ENCODE results near the gene TET2.

The TET2 gene

DNA sequence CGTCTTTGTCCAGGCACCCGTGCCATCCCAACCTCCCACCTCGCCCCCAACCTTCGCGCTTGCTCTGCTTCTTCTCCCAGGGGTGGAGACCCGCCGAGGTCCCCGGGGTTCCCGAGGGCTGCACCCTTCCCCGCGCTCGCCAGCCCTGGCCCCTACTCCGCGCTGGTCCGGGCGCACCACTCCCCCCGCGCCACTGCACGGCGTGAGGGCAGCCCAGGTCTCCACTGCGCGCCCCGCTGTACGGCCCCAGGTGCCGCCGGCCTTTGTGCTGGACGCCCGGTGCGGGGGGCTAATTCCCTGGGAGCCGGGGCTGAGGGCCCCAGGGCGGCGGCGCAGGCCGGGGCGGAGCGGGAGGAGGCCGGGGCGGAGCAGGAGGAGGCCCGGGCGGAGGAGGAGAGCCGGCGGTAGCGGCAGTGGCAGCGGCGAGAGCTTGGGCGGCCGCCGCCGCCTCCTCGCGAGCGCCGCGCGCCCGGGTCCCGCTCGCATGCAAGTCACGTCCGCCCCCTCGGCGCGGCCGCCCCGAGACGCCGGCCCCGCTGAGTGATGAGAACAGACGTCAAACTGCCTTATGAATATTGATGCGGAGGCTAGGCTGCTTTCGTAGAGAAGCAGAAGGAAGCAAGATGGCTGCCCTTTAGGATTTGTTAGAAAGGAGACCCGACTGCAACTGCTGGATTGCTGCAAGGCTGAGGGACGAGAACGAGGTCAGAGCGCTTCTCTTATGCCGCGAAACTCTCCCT lies at the start of gene TET2:
Gene TET2 (plus strand): TSS at position 601 of the 740 bp plus-strand sequence. CDS start 87,067 bp downstream, outside the sequence.
- peaks cover 5% of the 10 kb centered on the region for H3K27me3 Mint-ChIP-seq (ENCODE audit: low read depth)

DNA sequence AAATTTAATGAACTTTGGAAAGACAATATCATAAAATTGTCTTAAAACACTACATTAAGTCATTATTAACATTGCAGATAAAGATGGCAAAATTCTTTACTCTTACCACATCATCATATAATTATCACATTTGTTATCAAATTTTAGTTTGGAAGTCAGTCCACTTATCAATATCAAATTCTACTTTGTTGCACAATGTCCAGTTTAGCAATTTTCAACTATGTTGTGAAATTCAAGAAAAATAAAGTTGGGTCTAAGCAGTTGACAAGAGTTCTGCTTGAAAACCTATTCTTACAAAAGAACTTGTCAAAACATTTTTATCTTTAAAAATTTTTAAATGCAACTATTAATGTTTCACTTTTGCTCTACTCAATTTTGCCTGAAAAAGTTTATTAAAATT lies 44.7 kb upstream of the TET2 start:
- H3K36me3 Mint-ChIP-seq (ENCODE audit: low read depth) = no peaks in the 10 kb centered on the region
- peaks cover 19% of the 10 kb centered on the region for H3K9me3 Mint-ChIP-seq
- no peaks in the 10 kb centered on the region for H3K27me3 Mint-ChIP-seq (ENCODE audit: low read depth)
- DNase-seq (ENCODE audit: low spot score) = no peak
- no peak overlapping the region for H3K4me3 Mint-ChIP-seq
- H3K4me1 Mint-ChIP-seq (ENCODE audit: low read depth) = no peaks in the 10 kb centered on the region
- H3K27ac Mint-ChIP-seq = no peak overlapping the region

More for the DNA sequence above, at the start of gene TET2:
- Mint-ChIP-seq H3K9me3 (no peaks in the 10 kb centered on the region), H3K4me1 (ENCODE audit: low read depth) (peaks cover 28% of the 10 kb centered on the region), H3K4me3 (peak within 1 kb of the TSS; percentile 99), H3K27ac (peak within 1 kb of the TSS; percentile 99), H3K36me3 (ENCODE audit: low read depth) (no peaks in the 10 kb centered on the region)
- peak; percentile 83 for DNase-seq (ENCODE audit: low spot score)

DNA sequence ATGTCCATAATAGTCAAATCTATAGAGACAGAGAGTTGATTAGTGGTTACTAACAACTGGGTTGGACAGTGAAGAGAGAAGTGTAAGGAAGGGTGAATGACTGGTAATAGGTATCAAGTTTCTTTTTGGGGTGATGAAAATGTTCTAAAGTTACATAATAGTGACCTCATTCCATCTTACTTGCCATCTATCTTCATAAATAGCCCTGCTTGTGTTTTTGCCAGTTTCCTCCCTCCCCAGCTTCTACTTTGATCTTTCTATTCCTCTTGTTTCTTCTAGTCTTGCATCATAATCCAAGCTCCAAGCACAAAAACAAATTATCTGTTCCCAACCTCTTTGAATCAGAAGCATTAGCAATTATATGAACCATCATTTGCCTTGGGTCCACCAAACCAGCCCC lies 40.2 kb upstream of the TET2 start:
- no peaks in the 10 kb centered on the region for H3K36me3 Mint-ChIP-seq (ENCODE audit: low read depth)
- no peak overlapping the region for H3K4me3 Mint-ChIP-seq
- DNase-seq (ENCODE audit: low spot score) = no peak
- no peaks in the 10 kb centered on the region for H3K9me3 Mint-ChIP-seq
- no peaks in the 10 kb centered on the region for H3K27me3 Mint-ChIP-seq (ENCODE audit: low read depth)
- no peaks in the 10 kb centered on the region for H3K4me1 Mint-ChIP-seq (ENCODE audit: low read depth)
- no peak overlapping the region for H3K27ac Mint-ChIP-seq

GRCh38 chr4:105107095-105107856 lies 39.4 kb upstream of the TET2 start:
- H3K36me3 Mint-ChIP-seq (ENCODE audit: low read depth) = no peaks in the 10 kb centered on the region
- H3K27ac Mint-ChIP-seq = no peak overlapping the region
- DNase-seq (ENCODE audit: low spot score) = no peak
- no peaks in the 10 kb centered on the region for H3K9me3 Mint-ChIP-seq
- H3K4me3 Mint-ChIP-seq = no peak overlapping the region
- no peaks in the 10 kb centered on the region for H3K4me1 Mint-ChIP-seq (ENCODE audit: low read depth)
- H3K27me3 Mint-ChIP-seq (ENCODE audit: low read depth) = no peaks in the 10 kb centered on the region

GRCh38 chr4:105108971-105109370 lies 37.7 kb upstream of the TET2 start:
- Mint-ChIP-seq H3K4me1 (ENCODE audit: low read depth) (no peaks in the 10 kb centered on the region), H3K27me3 (ENCODE audit: low read depth) (no peaks in the 10 kb centered on the region), H3K4me3 (no peak overlapping the region), H3K27ac (no peak overlapping the region), H3K36me3 (ENCODE audit: low read depth) (no peaks in the 10 kb centered on the region), H3K9me3 (no peaks in the 10 kb centered on the region)
- no peak for DNase-seq (ENCODE audit: low spot score)

GRCh38 chr4:105112274-105112673 lies 34.4 kb upstream of the TET2 start:
- Mint-ChIP-seq H3K4me1 (ENCODE audit: low read depth) (no peaks in the 10 kb centered on the region), H3K36me3 (ENCODE audit: low read depth) (no peaks in the 10 kb centered on the region), H3K27me3 (ENCODE audit: low read depth) (peaks cover 7% of the 10 kb centered on the region), H3K9me3 (no peaks in the 10 kb centered on the region), H3K4me3 (no peak overlapping the region), H3K27ac (no peak overlapping the region)
- DNase-seq (ENCODE audit: low spot score) = no peak

DNA sequence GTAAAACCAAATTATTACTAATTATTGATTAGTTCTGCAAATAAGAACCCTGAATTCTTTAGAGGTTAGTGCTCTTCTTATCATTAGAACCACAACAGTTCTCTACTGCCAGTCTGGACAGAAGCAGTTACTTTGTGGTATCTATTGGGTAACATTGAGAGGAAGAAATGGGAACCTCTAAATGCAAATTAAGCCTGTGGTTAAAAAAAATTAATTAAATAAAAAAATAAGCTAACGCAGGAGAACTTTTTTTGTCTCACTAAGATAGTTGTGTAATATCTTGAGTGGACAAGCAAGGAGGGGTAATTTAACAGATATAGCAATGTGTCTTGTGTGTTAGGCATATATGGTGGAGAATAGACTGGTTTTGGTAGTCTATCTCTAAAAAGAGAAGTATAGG lies 32.9 kb upstream of the TET2 start:
- H3K36me3 Mint-ChIP-seq (ENCODE audit: low read depth) = no peaks in the 10 kb centered on the region

GRCh38 chr4:105116616-105117319 lies 29.9 kb upstream of the TET2 start:
- no peak overlapping the region for H3K27ac Mint-ChIP-seq

More for the DNA sequence above, 32.9 kb upstream of the TET2 start:
- Mint-ChIP-seq H3K4me1 (ENCODE audit: low read depth) (no peaks in the 10 kb centered on the region), H3K27me3 (ENCODE audit: low read depth) (peaks cover 7% of the 10 kb centered on the region), H3K4me3 (no peak overlapping the region), H3K27ac (no peak overlapping the region), H3K9me3 (no peaks in the 10 kb centered on the region)
- DNase-seq (ENCODE audit: low spot score) = no peak

DNA sequence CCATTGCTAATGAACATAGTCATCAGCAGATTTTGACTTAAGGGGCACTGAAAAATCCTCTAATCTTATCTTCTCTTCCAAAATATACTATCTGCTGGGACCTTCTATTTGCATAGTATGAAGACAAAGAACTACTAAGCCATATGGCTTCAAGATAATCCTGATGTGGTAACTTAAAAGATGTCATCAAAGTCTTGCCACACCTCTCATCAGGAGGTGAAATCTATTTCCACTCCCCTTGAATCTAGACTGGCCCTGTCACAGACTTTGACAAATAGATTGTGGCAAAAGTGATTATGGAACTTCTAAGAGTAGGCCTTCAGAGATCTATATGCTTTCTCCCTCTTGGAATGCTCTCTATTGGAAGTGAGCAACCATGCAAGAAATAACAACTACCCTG lies 27.3 kb upstream of the TET2 start:
- peaks cover 5% of the 10 kb centered on the region for H3K27me3 Mint-ChIP-seq (ENCODE audit: low read depth)
- no peak overlapping the region for H3K27ac Mint-ChIP-seq
- no peak for DNase-seq (ENCODE audit: low spot score)
- H3K4me1 Mint-ChIP-seq (ENCODE audit: low read depth) = no peaks in the 10 kb centered on the region
- no peaks in the 10 kb centered on the region for H3K9me3 Mint-ChIP-seq
- H3K36me3 Mint-ChIP-seq (ENCODE audit: low read depth) = no peaks in the 10 kb centered on the region
- H3K4me3 Mint-ChIP-seq = no peak overlapping the region

More at GRCh38 chr4:105116616-105117319, 29.9 kb upstream of the TET2 start:
- Mint-ChIP-seq H3K36me3 (ENCODE audit: low read depth) (no peaks in the 10 kb centered on the region), H3K4me3 (no peak overlapping the region), H3K27me3 (ENCODE audit: low read depth) (peaks cover 7% of the 10 kb centered on the region), H3K4me1 (ENCODE audit: low read depth) (no peaks in the 10 kb centered on the region), H3K9me3 (no peaks in the 10 kb centered on the region)
- DNase-seq (ENCODE audit: low spot score) = no peak

GRCh38 chr4:105120626-105121025 lies 26.1 kb upstream of the TET2 start:
- H3K27me3 Mint-ChIP-seq (ENCODE audit: low read depth) = no peaks in the 10 kb centered on the region
- H3K36me3 Mint-ChIP-seq (ENCODE audit: low read depth) = no peaks in the 10 kb centered on the region
- H3K4me3 Mint-ChIP-seq = no peak overlapping the region
- no peaks in the 10 kb centered on the region for H3K9me3 Mint-ChIP-seq
- DNase-seq (ENCODE audit: low spot score) = no peak
- no peak overlapping the region for H3K27ac Mint-ChIP-seq
- no peaks in the 10 kb centered on the region for H3K4me1 Mint-ChIP-seq (ENCODE audit: low read depth)

DNA sequence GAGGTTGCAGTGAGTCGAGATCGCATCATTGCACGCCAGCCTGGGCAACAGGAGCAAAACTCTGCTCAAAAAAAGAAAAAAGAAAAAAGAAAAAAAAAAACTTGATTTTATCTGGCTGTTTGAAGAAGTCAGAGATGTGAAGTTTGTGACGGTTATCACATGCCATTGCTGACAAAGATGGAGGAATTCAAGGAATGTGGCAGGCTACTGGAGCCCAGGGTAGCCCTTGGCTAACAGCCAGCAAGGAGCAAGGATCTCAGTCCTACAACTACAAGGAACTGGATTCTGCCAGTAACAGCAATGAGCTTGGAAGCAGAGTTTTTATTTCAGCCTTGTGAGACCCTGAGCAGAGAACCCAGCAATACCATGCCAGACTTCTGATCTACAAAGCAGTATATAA lies 24.3 kb upstream of the TET2 start:
- Mint-ChIP-seq H3K4me1 (ENCODE audit: low read depth) (no peaks in the 10 kb centered on the region), H3K27ac (no peak overlapping the region), H3K27me3 (ENCODE audit: low read depth) (no peaks in the 10 kb centered on the region), H3K4me3 (no peak overlapping the region), H3K9me3 (no peaks in the 10 kb centered on the region), H3K36me3 (ENCODE audit: low read depth) (no peaks in the 10 kb centered on the region)
- no peak for DNase-seq (ENCODE audit: low spot score)

DNA sequence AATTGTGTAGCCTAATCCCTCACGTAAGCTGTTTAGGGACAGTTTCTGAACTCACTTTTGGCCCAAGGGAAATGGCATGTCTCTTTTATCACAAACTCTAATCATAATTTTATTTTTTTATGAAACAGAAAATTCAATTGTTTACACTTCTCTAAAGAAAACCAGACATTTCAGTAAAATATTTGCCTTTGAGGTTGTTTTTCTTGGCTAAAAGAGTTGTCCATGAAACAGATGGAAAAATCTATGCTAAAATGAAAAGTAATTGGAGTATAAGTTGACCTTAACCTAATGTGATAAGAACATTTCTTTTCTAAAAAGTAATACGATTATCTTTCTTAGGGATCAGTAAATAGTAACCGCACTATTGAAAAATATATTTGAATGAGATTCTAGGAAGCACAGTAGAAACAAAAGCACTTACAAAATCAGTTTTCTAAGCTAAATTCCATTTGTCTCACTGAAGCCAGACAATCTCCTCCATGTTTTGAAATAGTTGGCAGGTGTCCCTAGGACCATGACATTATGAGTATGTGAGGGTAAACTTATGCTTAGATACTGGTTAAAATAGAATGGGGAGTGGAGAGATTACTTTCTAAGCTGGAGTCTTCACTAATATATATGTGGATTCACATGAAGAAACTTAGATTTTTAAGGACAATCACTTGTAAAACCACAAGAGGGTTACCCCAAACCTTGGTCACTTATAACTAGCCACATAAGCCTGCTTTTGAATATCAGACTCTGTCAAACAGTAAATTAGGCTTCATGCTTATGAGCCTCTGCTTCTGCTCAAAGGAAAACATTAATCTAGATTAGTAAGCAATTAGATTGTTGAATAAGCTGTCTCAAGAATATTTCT lies 20.1 kb upstream of the TET2 start:
- Mint-ChIP-seq H3K27me3 (ENCODE audit: low read depth) (peaks cover 4% of the 10 kb centered on the region), H3K36me3 (ENCODE audit: low read depth) (no peaks in the 10 kb centered on the region), H3K4me3 (no peak overlapping the region), H3K9me3 (no peaks in the 10 kb centered on the region), H3K4me1 (ENCODE audit: low read depth) (no peaks in the 10 kb centered on the region), H3K27ac (no peak overlapping the region)
- DNase-seq (ENCODE audit: low spot score) = no peak

DNA sequence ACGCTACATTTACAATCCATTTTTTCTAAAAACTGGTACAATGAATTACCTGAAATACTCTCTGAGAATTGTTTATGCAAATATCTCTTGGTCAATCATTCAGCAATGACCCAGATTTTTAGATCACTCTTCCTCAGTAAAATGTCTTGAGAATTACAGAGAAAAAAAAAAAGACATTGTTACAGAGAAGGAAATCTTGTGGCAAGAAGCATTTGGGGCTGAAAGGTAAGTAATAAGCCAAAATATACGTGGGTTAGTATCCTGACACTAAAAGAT lies 19.6 kb upstream of the TET2 start:
- H3K27ac Mint-ChIP-seq = no peak overlapping the region
- DNase-seq (ENCODE audit: low spot score) = no peak
- H3K27me3 Mint-ChIP-seq (ENCODE audit: low read depth) = peaks cover 4% of the 10 kb centered on the region
- no peaks in the 10 kb centered on the region for H3K36me3 Mint-ChIP-seq (ENCODE audit: low read depth)
- H3K9me3 Mint-ChIP-seq = no peaks in the 10 kb centered on the region
- H3K4me3 Mint-ChIP-seq = no peak overlapping the region
- H3K4me1 Mint-ChIP-seq (ENCODE audit: low read depth) = no peaks in the 10 kb centered on the region
